Peyer's patch (tissue), 4 donors: Measurements from ENCODE around the gene WDR26.

Experiments
- CTCF ChIP-seq, 6 experiments: fragments of 450-650 bp in 4 of 6; fragments of 200-600 bp in 2 of 6; sonication (generic) in 1 of 6; IDR thresholded peaks; one replicate each; pipeline ENCODE4 v1.5.1; 2017 to 2019; ENCODE audit warnings: antibody characterized with exemption in 6 of 6, mild to moderate bottlenecking in 3 of 6, moderate library complexity in 1 of 6
- POLR2A ChIP-seq, 2 donors: fragments of 450-650 bp; IDR thresholded peaks; one replicate each; pipeline ENCODE4 v1.5.1; 2017; ENCODE audit warnings: antibody characterized with exemption in 2 of 2, mild to moderate bottlenecking in 2 of 2, moderate library complexity in 2 of 2

GRCh38 chr1:224339442-224340033 lies 95.1 kb downstream of the WDR26 start:
- no peak for TF ChIP-seq CTCF (IDR thresholded peaks at IDR 0.05)
- no peak for TF ChIP-seq POLR2A (IDR thresholded peaks at IDR 0.05)
